Ishikawa (cell line): Measurements from ENCODE around the gene ARSB.

Experiments used
- FOXM1 ChIP-seq: IDR thresholded peaks from 2 replicates; pipeline ENCODE4 v1.6.1; 2012; ENCODE audit warnings: low read depth, borderline replicate concordance
- MAX ChIP-seq: IDR thresholded peaks from 2 replicates; pipeline ENCODE4 v1.6.1; 2012
- RAD21 ChIP-seq: IDR thresholded peaks from 2 replicates; pipeline ENCODE4 v1.6.1; 2012; ENCODE audit warnings: low read depth

- TF ChIP-seq MAX, result no peak
- TF ChIP-seq RAD21, result no peak
- no peak for TF ChIP-seq FOXM1
Measured at GRCh38 chr5:78823196-78823595, 161.9 kb downstream of the ARSB start.
